ENCODE measurements around the gene ANKH. TPM values are rescaled to one million over a fixed set of nuclear protein-coding genes. Genes with fewer than 3 reads are reported as not detected.
"Not testable (repeated sequence)": the region's sequence is repeated elsewhere in the genome, so short reads cannot be mapped to it uniquely, and the experiment has no call there.

ANKH gene
- total and polyA plus RNA-seq, 4 experiments from 2014 or later, result 34.1 to 165 (median 114) TPM

GRCh38 chr5:14882658-14883580 lies 11.3 kb upstream of the ANKH start:
- no peaks in the 10 kb centered on the region for H3K9me3 Mint-ChIP-seq
- ChIA-PET POLR2A (ENCODE audit: partially characterized antibody) (no interaction called here), CTCF (ENCODE audit: partially characterized antibody) (no interaction called here)
- intact Hi-C loops (cut with micrococcal nuclease), result no loop called here
- no peaks in the 10 kb centered on the region for H3K36me3 Mint-ChIP-seq
- H3K4me3 Mint-ChIP-seq, result no peak overlapping the region
- Histone ChIP-seq H3K4me1 (ENCODE audit: insufficient read depth, low read length) (no peaks in the 10 kb centered on the region), H3K27ac (ENCODE audit: low read depth, low read length) (no peak overlapping the region), H3K36me3 (ENCODE audit: insufficient read depth, low read length) (no peaks in the 10 kb centered on the region), H3K27me3 (ENCODE audit: insufficient read depth, low read length) (no peaks in the 10 kb centered on the region), H3K4me3 (ENCODE audit: low read length in 2 of 2) (no peak overlapping the region), H3K9me3 (ENCODE audit: control insufficient read depth in 1 of 2, low read length in 2 of 2) (no peaks in the 10 kb centered on the region)
- no peak overlapping the region for H3K27ac Mint-ChIP-seq
- H3K4me1 Mint-ChIP-seq, result peaks cover 0 to 1% (median 0%) of the 10 kb centered on the region in 4 donors
- H3K27me3 Mint-ChIP-seq, result peaks cover 3 to 4% of the 10 kb centered on the region in 2 donors
- no peak for DNase-seq

- intact Hi-C loops (cut with micrococcal nuclease), result no loop called here
- Mint-ChIP-seq H3K4me1 (peaks cover 0 to 3% (median under 1%) of the 10 kb centered on the region in 4 donors), H3K4me3 (no peak overlapping the region), H3K36me3 (no peaks in the 10 kb centered on the region), H3K27me3 (peaks cover 3 to 4% of the 10 kb centered on the region in 2 donors), H3K9me3 (no peaks in the 10 kb centered on the region), H3K27ac (no peak overlapping the region)
- H3K4me3 ChIP-seq (ENCODE audit: low read length in 2 of 2), result no peak overlapping the region
- no peaks in the 10 kb centered on the region for H3K9me3 ChIP-seq (ENCODE audit: control insufficient read depth in 1 of 2, low read length in 2 of 2)
- no peaks in the 10 kb centered on the region for H3K4me1 ChIP-seq (ENCODE audit: insufficient read depth, low read length)
- no peaks in the 10 kb centered on the region for H3K36me3 ChIP-seq (ENCODE audit: insufficient read depth, low read length)
- ChIA-PET POLR2A (ENCODE audit: partially characterized antibody) (no interaction called here), CTCF (ENCODE audit: partially characterized antibody) (no interaction called here)
- no peak overlapping the region for H3K27ac ChIP-seq (ENCODE audit: low read depth, low read length)
- DNase-seq, result no peak
- H3K27me3 ChIP-seq (ENCODE audit: insufficient read depth, low read length), result no peaks in the 10 kb centered on the region
These were observed 10.2 kb upstream of the ANKH start for GRCh38 chr5:14881826-14882225.

- Histone ChIP-seq H3K27ac (ENCODE audit: low read depth, low read length) (no peak overlapping the region), H3K4me1 (ENCODE audit: insufficient read depth, low read length) (no peaks in the 10 kb centered on the region), H3K9me3 (ENCODE audit: control insufficient read depth in 1 of 2, low read length in 2 of 2) (no peaks in the 10 kb centered on the region), H3K27me3 (ENCODE audit: insufficient read depth, low read length) (no peaks in the 10 kb centered on the region), H3K36me3 (ENCODE audit: insufficient read depth, low read length) (no peaks in the 10 kb centered on the region), H3K4me3 (ENCODE audit: low read length in 2 of 2) (no peak overlapping the region)
- no peaks in the 10 kb centered on the region for H3K36me3 Mint-ChIP-seq
- peaks cover 3 to 4% of the 10 kb centered on the region in 2 donors for H3K27me3 Mint-ChIP-seq
- DNase-seq, result no peak
- POLR2A ChIA-PET (ENCODE audit: partially characterized antibody), result interaction anchor here (0.6 kb wide), 1 partner anchor 143 kb away, joined by 3 read pairs; no protein-coding TSS in a partner anchor
- intact Hi-C loops (cut with micrococcal nuclease), result no loop called here
- H3K4me1 Mint-ChIP-seq, result peaks cover 0 to 3% (median under 1%) of the 10 kb centered on the region in 4 donors
- peak overlapping the region in 1 of 7 donors; percentile 37 for H3K27ac Mint-ChIP-seq
- H3K4me3 Mint-ChIP-seq, result no peak overlapping the region
- CTCF ChIA-PET (ENCODE audit: partially characterized antibody), result interaction anchor here (2.6 kb wide), 1 partner anchor 154 kb away, joined by 11 read pairs; no protein-coding TSS in a partner anchor
- H3K9me3 Mint-ChIP-seq, result no peaks in the 10 kb centered on the region
These were observed 9.1 kb upstream of the ANKH start for GRCh38 chr5:14880688-14881087.

GRCh38 chr5:14879937-14880589 lies 8.5 kb upstream of the ANKH start:
- Mint-ChIP-seq H3K36me3 (no peaks in the 10 kb centered on the region), H3K4me1 (peaks cover 0 to 3% (median under 1%) of the 10 kb centered on the region in 4 donors), H3K4me3 (no peak overlapping the region), H3K27ac (no peak overlapping the region), H3K27me3 (peaks cover 3 to 4% of the 10 kb centered on the region in 2 donors), H3K9me3 (no peaks in the 10 kb centered on the region)
- Histone ChIP-seq H3K36me3 (ENCODE audit: insufficient read depth, low read length) (no peaks in the 10 kb centered on the region), H3K27me3 (ENCODE audit: insufficient read depth, low read length) (no peaks in the 10 kb centered on the region), H3K4me3 (ENCODE audit: low read length in 2 of 2) (no peak overlapping the region), H3K27ac (ENCODE audit: low read depth, low read length) (no peak overlapping the region), H3K9me3 (ENCODE audit: control insufficient read depth in 1 of 2, low read length in 2 of 2) (no peaks in the 10 kb centered on the region), H3K4me1 (ENCODE audit: insufficient read depth, low read length) (no peaks in the 10 kb centered on the region)
- DNase-seq, result no peak
- intact Hi-C loops (cut with micrococcal nuclease), result no loop called here
- ChIA-PET POLR2A (ENCODE audit: partially characterized antibody) (interaction anchor here (0.6 kb wide), 2 partner anchors 112 to 142 kb away, joined by 3 read pairs; no protein-coding TSS in a partner anchor), CTCF (ENCODE audit: partially characterized antibody) (interaction anchor here (1.0 to 2.6 kb wide), 2 partner anchors 153 to 172 kb away, joined by 4 to 11 read pairs; no protein-coding TSS in a partner anchor)

GRCh38 chr5:14879393-14879792 lies 7.8 kb upstream of the ANKH start:
- Mint-ChIP-seq H3K4me3 (no peak overlapping the region), H3K27me3 (peaks cover 3 to 4% of the 10 kb centered on the region in 2 donors), H3K9me3 (no peaks in the 10 kb centered on the region), H3K4me1 (peaks cover 0 to 3% (median 2%) of the 10 kb centered on the region in 4 donors), H3K27ac (no peak overlapping the region), H3K36me3 (no peaks in the 10 kb centered on the region)
- CTCF ChIA-PET (ENCODE audit: partially characterized antibody), result interaction anchor here (1.0 to 2.6 kb wide), 2 partner anchors 152 to 171 kb away, joined by 4 to 11 read pairs; no protein-coding TSS in a partner anchor
- H3K27me3 ChIP-seq (ENCODE audit: insufficient read depth, low read length), result no peaks in the 10 kb centered on the region
- H3K4me1 ChIP-seq (ENCODE audit: insufficient read depth, low read length), result no peaks in the 10 kb centered on the region
- no peaks in the 10 kb centered on the region for H3K9me3 ChIP-seq (ENCODE audit: control insufficient read depth in 1 of 2, low read length in 2 of 2)
- DNase-seq, result no peak
- no peak overlapping the region for H3K4me3 ChIP-seq (ENCODE audit: low read length in 2 of 2)
- intact Hi-C loops (cut with micrococcal nuclease), result no loop called here
- H3K27ac ChIP-seq (ENCODE audit: low read depth, low read length), result no peak overlapping the region
- POLR2A ChIA-PET (ENCODE audit: partially characterized antibody), result no interaction called here
- no peaks in the 10 kb centered on the region for H3K36me3 ChIP-seq (ENCODE audit: insufficient read depth, low read length)

- CTCF ChIA-PET (ENCODE audit: partially characterized antibody), result interaction anchor here (0.7 to 1.4 kb wide), 4 partner anchors 10 to 151 kb away, joined by 3 to 4 read pairs (median 4); no protein-coding TSS in a partner anchor
- H3K9me3 Mint-ChIP-seq; H3K27ac Mint-ChIP-seq; POLR2A ChIA-PET (ENCODE audit: partially characterized antibody); H3K4me1 ChIP-seq (ENCODE audit: insufficient read depth, low read length); intact Hi-C loops (cut with micrococcal nuclease); H3K4me1 Mint-ChIP-seq; H3K27me3 Mint-ChIP-seq; H3K27me3 ChIP-seq (ENCODE audit: insufficient read depth, low read length); H3K9me3 ChIP-seq (ENCODE audit: control insufficient read depth in 1 of 2, low read length in 2 of 2); H3K27ac ChIP-seq (ENCODE audit: low read depth, low read length); H3K4me3 ChIP-seq (ENCODE audit: low read length in 2 of 2); H3K36me3 Mint-ChIP-seq; DNase-seq; H3K36me3 ChIP-seq (ENCODE audit: insufficient read depth, low read length): not testable (repeated sequence)
- H3K4me3 Mint-ChIP-seq, result peak overlapping the region in 1 of 8 donors; percentile 13
These were observed 6.6 kb upstream of the ANKH start for GRCh38 chr5:14878192-14878591.

GRCh38 chr5:14876095-14876494 lies 4.5 kb upstream of the ANKH start:
- H3K9me3 ChIP-seq (ENCODE audit: control insufficient read depth in 1 of 2, low read length in 2 of 2), result no peaks in the 10 kb centered on the region
- Mint-ChIP-seq H3K27ac (no peak overlapping the region), H3K36me3 (peaks cover 0 to 3% of the 10 kb centered on the region in 2 donors), H3K27me3 (peaks cover 0 to 2% of the 10 kb centered on the region in 2 donors), H3K4me1 (peaks cover 3 to 10% (median 6%) of the 10 kb centered on the region in 4 donors), H3K9me3 (no peaks in the 10 kb centered on the region), H3K4me3 (no peak overlapping the region)
- H3K4me3 ChIP-seq (ENCODE audit: low read length in 2 of 2), result no peak overlapping the region
- POLR2A ChIA-PET (ENCODE audit: partially characterized antibody), result interaction anchor here (0.8 kb wide), 1 partner anchor 190 kb away, joined by 3 read pairs; no protein-coding TSS in a partner anchor
- H3K36me3 ChIP-seq (ENCODE audit: insufficient read depth, low read length), result no peaks in the 10 kb centered on the region
- peaks cover 6% of the 10 kb centered on the region for H3K4me1 ChIP-seq (ENCODE audit: insufficient read depth, low read length)
- DNase-seq, result no peak
- no peaks in the 10 kb centered on the region for H3K27me3 ChIP-seq (ENCODE audit: insufficient read depth, low read length)
- no peak overlapping the region for H3K27ac ChIP-seq (ENCODE audit: low read depth, low read length)
- CTCF ChIA-PET (ENCODE audit: partially characterized antibody), result no interaction called here
- intact Hi-C loops (cut with micrococcal nuclease), result no loop called here
